Endothelial cell of umbilical vein (primary cell): Measurements from ENCODE around the gene ECT2. TPM values are rescaled to one million over a fixed set of nuclear protein-coding genes. Genes with fewer than 3 reads are reported as not detected.

ENCODE experiments used
- BruUV-seq: library from RNA; stranded (reverse); fragments of 400-500 nt; replicated peaks from 2 replicates; lab custom pipeline; 2021; lab: Mats Ljungman, UMichigan
- CTCF ChIA-PET: fragments of 300-600, 350-600 bp; sonication (Branson Sonifier 250); formaldehyde crosslinking; loops from one replicate; lab custom pipeline; 2021; ENCODE audit warnings: antibody characterized with exemption, inconsistent platforms; lab: Charles Lee
- POLR2A ChIA-PET: fragments of 300-600, 350-600 bp; sonication (Branson Sonifier 250); formaldehyde crosslinking; loops from one replicate; lab custom pipeline; 2021; ENCODE audit warnings: antibody characterized with exemption, inconsistent platforms; lab: Charles Lee
- DNase-seq: peaks from one replicate; pipeline ENCODE4 v3.0.0-alpha.2; 2011; ENCODE audit warnings: low read depth, low spot score
- FAIRE-seq: peaks from 2 replicates; lab custom pipeline; 2011; peaks lifted over from hg19 to GRCh38; lab: Jason Lieb, UNC
- H2AFZ ChIP-seq: 2 replicates; pipeline ENCODE4 v1.6.0; 2012; ENCODE audit warnings: low read depth, low read length, control low read depth, inconsistent platforms
- H3K27ac ChIP-seq: 2 replicates; pipeline ENCODE4 v1.5.1; 2011; ENCODE audit warnings: low read depth, mild to moderate bottlenecking, control low read depth, low read length, moderate library complexity; ENCODE audit not compliant: insufficient read depth
- H3K27me3 ChIP-seq, 2 experiments: 2 replicates each; pipeline versions ENCODE4 v1.6.0 to v1.6.1; 2011; ENCODE audit warnings: low read length in 2 of 2, mixed read lengths in 1 of 2; ENCODE audit not compliant: control insufficient read depth in 2 of 2, insufficient read depth in 2 of 2
- H3K36me3 ChIP-seq, 2 experiments: 2 replicates in 1 of 2; 3 replicates in 1 of 2; pipeline ENCODE4 v1.5.1; 2011; ENCODE audit warnings: low read length in 2 of 2, mild to moderate bottlenecking in 1 of 2, moderate library complexity in 1 of 2; ENCODE audit not compliant: control insufficient read depth in 2 of 2, insufficient read depth in 2 of 2; ENCODE audit errors: extremely low read depth in 1 of 2
- H3K4me1 ChIP-seq: 3 replicates; pipeline ENCODE4 v1.5.1; 2011; ENCODE audit warnings: mild to moderate bottlenecking, low read length; ENCODE audit not compliant: control insufficient read depth, insufficient read depth; ENCODE audit errors: extremely low read depth
- H3K4me2 ChIP-seq: 2 replicates; pipeline ENCODE4 v1.6.1; 2011; ENCODE audit warnings: low read length, control low read depth, mixed read lengths; ENCODE audit not compliant: insufficient read depth
- H3K4me3 ChIP-seq, 3 experiments: fragments of 200-600 bp in 1 of 3; sonication (generic), shearing (Covaris generic) in 1 of 3; replicated peaks in 1 of 3; 2 replicates each; pipeline ENCODE4 v1.5.1; 2011 to 2016; ENCODE audit warnings: control low read depth in 3 of 3, low read length in 3 of 3, mild to moderate bottlenecking in 2 of 3, inconsistent platforms in 1 of 3, low read depth in 1 of 3, moderate library complexity in 1 of 3; ENCODE audit not compliant: insufficient read depth in 1 of 3
- H3K79me2 ChIP-seq: 2 replicates; pipeline ENCODE4 v1.6.0; 2012; ENCODE audit warnings: low read length, inconsistent platforms; ENCODE audit not compliant: control insufficient read depth, insufficient read depth
- H3K9ac ChIP-seq: replicated peaks from 2 replicates; pipeline ENCODE3; 2011; ENCODE audit warnings: low read length, control low read depth; ENCODE audit not compliant: insufficient read depth; ENCODE audit errors: extremely low read depth
- H3K9me1 ChIP-seq: replicated peaks from 3 replicates; pipeline ENCODE4 v1.6.0; 2011; ENCODE audit warnings: mild to moderate bottlenecking, low read length; ENCODE audit not compliant: control insufficient read depth, insufficient read depth; ENCODE audit errors: extremely low read depth
- H3K9me3 ChIP-seq: replicated peaks from 2 replicates; pipeline ENCODE4 v1.5.1; 2012; ENCODE audit warnings: low read length, inconsistent platforms; ENCODE audit not compliant: control insufficient read depth, insufficient read depth
- H4K20me1 ChIP-seq: replicated peaks from 2 replicates; pipeline ENCODE3; 2011; ENCODE audit warnings: mild to moderate bottlenecking, low read length; ENCODE audit not compliant: control insufficient read depth, insufficient read depth; ENCODE audit errors: extremely low read depth
- CTCF ChIP-seq, 2 donors: IDR thresholded peaks; 1 replicate in 1 of 2; 2 replicates in 1 of 2; pipeline ENCODE4 v1.5.1; 2011; ENCODE audit warnings: low read length in 2 of 2, mild to moderate bottlenecking in 2 of 2, moderate library complexity in 2 of 2, control low read depth in 1 of 2, inconsistent platforms in 1 of 2, low read depth in 1 of 2; ENCODE audit not compliant: insufficient read depth in 1 of 2; ENCODE audit errors: extremely low read depth in 1 of 2
- EZH2 ChIP-seq: IDR thresholded peaks from 2 replicates; pipeline ENCODE4 v1.6.1; 2012; ENCODE audit warnings: borderline replicate concordance, low read depth, mild to moderate bottlenecking, moderate library complexity, low read length, inconsistent platforms; ENCODE audit not compliant: severe bottlenecking
- FOS ChIP-seq: IDR thresholded peaks from 2 replicates; pipeline ENCODE4 v1.6.1; 2011; ENCODE audit warnings: mild to moderate bottlenecking, low read length, moderate library complexity, borderline replicate concordance; ENCODE audit not compliant: insufficient read depth
- GATA2 ChIP-seq: IDR thresholded peaks from 2 replicates; pipeline ENCODE4 v1.7.0; 2011; ENCODE audit warnings: low read depth, mild to moderate bottlenecking, moderate library complexity, mixed read lengths, low read length; ENCODE audit not compliant: insufficient read length, insufficient read depth
- JUN ChIP-seq: IDR thresholded peaks from 2 replicates; pipeline ENCODE4 v1.6.1; 2011; ENCODE audit warnings: borderline replicate concordance, low read depth; ENCODE audit not compliant: insufficient read length, insufficient read depth
- MAX ChIP-seq: IDR thresholded peaks from 2 replicates; pipeline ENCODE4 v1.6.1; 2011; ENCODE audit not compliant: insufficient read depth, insufficient read length
- MYC ChIP-seq: IDR thresholded peaks from one replicate; pipeline ENCODE4 v1.6.1; 2011; ENCODE audit warnings: mild to moderate bottlenecking, low read depth, low read length
- POLR2A ChIP-seq: IDR thresholded peaks from 2 replicates; pipeline ENCODE4 v1.6.1; 2012; ENCODE audit warnings: low read depth, mild to moderate bottlenecking, control low read depth, low read length
- POLR2AphosphoS5 ChIP-seq: IDR thresholded peaks from 2 replicates; pipeline ENCODE4 v1.6.1; 2012; ENCODE audit warnings: low read depth, mild to moderate bottlenecking, control low read depth, low read length, moderate library complexity; ENCODE audit not compliant: insufficient read depth
- dilution Hi-C: fragments of 300-500 bp; cut with MboI; formaldehyde crosslinking; loops from one replicate; pipeline ENCODE4 v1.15.0; 2019; ENCODE audit warnings: low sequenced_read_pairs; ENCODE audit not compliant: extremely low pct_ligation_motif_present
- intact Hi-C: fragments of 100-400 bp; cut with micrococcal nuclease; formaldehyde crosslinking; loops from one replicate; pipeline ENCODE4 v1.10.0; 2022
- polyA plus RNA-seq, 4 experiments: library from polyadenylated mRNA; depleted of rRNA in 3 of 4; stranded (reverse) in 3 of 4; unstranded in 1 of 4; fragments of >200 nt; gene quantifications; 2 replicates each; pipeline versions ENCODE4 v1.2.1 to v1.2.3, GENCODE V29; 2011 to 2012; ENCODE audit warnings: missing spikeins in 1 of 4
- total RNA-seq: library from RNA; stranded (reverse); gene quantifications from 2 replicates; pipeline ENCODE4 v1.2.3, GENCODE V29; 2021

Gene ECT2
- total and polyA plus RNA-seq, 2 donors (not counting 3 experiments of a cell fraction or from before 2014, with no cell fraction given): 10.3 to 47.5 TPM

GRCh38 chr3:172786036-172786435 lies 35.5 kb downstream of the ECT2 start:
- FAIRE-seq (no peak), DNase-seq (no peak)
- Histone ChIP-seq H3K27me3 (no peaks in the 10 kb centered on the region), H2AFZ (no peak overlapping the region), H3K4me3 (no peak overlapping the region), H3K36me3 (peaks cover 0 to 10% of the 10 kb centered on the region in 2 experiments), H3K79me2 (no peaks in the 10 kb centered on the region), H3K27ac (no peak overlapping the region), H3K9me3 (no peaks in the 10 kb centered on the region), H3K9me1 (no peaks in the 10 kb centered on the region), H3K4me2 (no peak overlapping the region), H3K9ac (no peak overlapping the region), H4K20me1 (no peaks in the 10 kb centered on the region), H3K4me1 (peaks cover 7% of the 10 kb centered on the region)
- POLR2A ChIA-PET: no interaction called here
- intact Hi-C loops (no loop called here), dilution Hi-C loops (no loop called here)
- TF ChIP-seq EZH2: no peak
- no peak for TF ChIP-seq POLR2A
- no peak for TF ChIP-seq CTCF (IDR thresholded peaks at IDR 0.05; ENCODE audit: extremely low read depth in 1 of 2, insufficient read depth in 1 of 2, low read depth in 1 of 2, low read length in 2 of 2)
- TF ChIP-seq GATA2: no peak
- no peak for TF ChIP-seq JUN
- TF ChIP-seq MAX: no peak
- TF ChIP-seq MYC: no peak
- TF ChIP-seq FOS: no peak
- no peak for TF ChIP-seq POLR2AphosphoS5
- BruUV-seq: no TSS peak
- CTCF ChIA-PET: interaction anchor here (2.0 kb wide), 1 partner anchor 12 kb away, joined by 5 read pairs; no protein-coding TSS in a partner anchor
